HG03571 (cell line): ENCODE measurements around the gene JAK1.

ENCODE experiments used
- ATAC-seq: cut with Tn5 transposase; IDR thresholded peaks from one replicate; pipeline ENCODE4 v1.9.1; 2021; ENCODE audit not compliant: unreplicated experiment

The JAK1 gene

DNA sequence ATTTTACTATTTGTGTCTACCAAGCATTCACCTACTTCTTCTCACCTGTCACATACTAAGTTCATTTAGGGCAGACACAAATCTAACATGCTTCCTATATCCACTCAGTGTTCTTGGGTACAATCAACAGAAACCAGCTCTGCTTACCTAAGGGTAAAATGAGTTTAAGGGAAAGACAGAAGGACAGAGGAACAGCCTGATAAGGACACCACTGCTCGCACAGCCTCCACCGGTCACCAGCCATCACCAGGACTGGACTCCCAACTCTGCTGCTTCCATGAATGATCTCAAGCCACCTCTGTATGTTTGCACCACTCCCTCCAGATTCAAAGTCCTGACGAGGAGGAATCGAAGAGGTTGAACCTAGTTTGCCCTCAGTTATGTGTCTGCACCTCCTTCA, 72.4 kb downstream of the JAK1 start:
- no peak for ATAC-seq

- ATAC-seq, result no peak
These were observed 73.5 kb downstream of the JAK1 start for GRCh38 chr1:64892576-64893573.

GRCh38 chr1:64891448-64891825, 74.9 kb downstream of the JAK1 start:
- ATAC-seq, result no peak

GRCh38 chr1:64890699-64891447, 75.5 kb downstream of the JAK1 start:
- no peak for ATAC-seq

GRCh38 chr1:64887689-64888217, 78.6 kb downstream of the JAK1 start:
- ATAC-seq, result no peak

GRCh38 chr1:64886877-64887276, 79.5 kb downstream of the JAK1 start:
- ATAC-seq, result no peak

GRCh38 chr1:64885648-64886047, 80.7 kb downstream of the JAK1 start:
- ATAC-seq, result no peak

- ATAC-seq, result no peak
These were observed 81.9 kb downstream of the JAK1 start for GRCh38 chr1:64884261-64885040.

- ATAC-seq, result peak; percentile 66
These were observed 83.6 kb downstream of the JAK1 start for GRCh38 chr1:64882574-64883255.

DNA sequence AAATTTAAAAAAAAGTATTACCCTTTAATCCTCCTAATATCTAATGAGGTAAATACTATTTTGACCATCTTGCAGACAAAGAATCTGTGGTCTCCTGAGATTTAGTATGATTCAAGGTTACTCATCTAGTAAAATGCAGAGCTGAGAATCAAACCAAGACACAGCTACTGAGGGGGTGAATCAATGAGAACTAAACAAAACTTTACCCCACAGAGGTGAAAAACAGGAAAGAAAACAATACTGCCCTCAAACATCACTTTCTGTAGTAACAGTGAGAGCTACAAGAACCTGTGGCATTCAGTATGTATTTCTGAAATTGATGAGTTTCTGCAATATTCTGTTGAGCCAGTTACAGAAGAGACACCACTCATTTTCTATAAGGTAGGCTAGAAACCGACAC, 85.1 kb downstream of the JAK1 start:
- ATAC-seq, result no peak

GRCh38 chr1:64880449-64880848, 85.9 kb downstream of the JAK1 start:
- no peak for ATAC-seq

DNA sequence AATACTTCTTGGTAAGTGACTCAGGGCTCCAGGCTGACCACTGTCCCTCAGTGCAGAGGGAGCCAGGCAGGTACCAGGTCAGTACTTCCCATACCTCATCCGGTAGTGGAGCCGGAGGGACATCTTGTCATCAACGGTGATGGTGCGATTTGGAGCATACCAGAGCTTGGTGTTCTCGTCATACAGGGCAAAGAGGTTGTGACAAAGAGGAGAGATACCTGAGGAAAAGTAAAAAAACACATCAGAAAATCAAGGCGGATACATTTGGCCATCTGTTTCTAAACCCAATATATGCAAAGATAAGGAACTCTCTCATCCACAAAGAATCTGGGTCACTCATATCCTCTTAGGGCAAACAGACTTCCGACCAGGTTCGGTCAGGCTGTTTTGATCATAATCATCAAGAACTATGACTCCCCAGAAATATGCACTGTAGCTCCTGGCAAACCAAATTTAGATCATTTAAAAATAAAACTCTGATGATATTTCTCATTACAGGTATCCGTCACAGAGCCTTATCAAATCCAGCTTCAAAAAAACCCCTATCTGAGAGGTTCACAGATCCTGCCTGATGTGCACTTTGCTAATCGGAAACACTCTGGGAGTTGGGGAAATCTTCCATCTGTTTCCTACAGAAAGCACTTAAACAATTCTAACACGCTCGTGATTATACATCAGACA, 87.3 kb downstream of the JAK1 start:
- ATAC-seq, result no peak

DNA sequence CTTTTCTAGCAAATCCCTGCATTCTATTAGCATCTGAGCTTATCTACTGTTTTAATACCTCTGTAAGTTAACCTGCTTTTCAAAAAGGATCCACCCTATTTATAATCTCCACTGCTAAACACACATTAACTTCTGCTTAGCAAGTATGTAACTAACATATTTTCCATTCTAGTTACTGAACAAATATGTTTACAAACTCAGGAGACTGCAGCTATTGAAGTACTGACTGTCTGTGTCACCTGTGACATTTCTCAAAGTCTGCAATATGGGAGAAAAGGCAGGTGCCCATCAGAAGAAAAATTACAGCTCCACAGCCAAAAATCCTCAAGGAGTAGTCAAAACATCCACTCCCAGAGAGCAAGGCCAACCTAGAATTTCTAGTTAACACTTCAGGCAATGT, 88.3 kb downstream of the JAK1 start:
- ATAC-seq, result no peak

DNA sequence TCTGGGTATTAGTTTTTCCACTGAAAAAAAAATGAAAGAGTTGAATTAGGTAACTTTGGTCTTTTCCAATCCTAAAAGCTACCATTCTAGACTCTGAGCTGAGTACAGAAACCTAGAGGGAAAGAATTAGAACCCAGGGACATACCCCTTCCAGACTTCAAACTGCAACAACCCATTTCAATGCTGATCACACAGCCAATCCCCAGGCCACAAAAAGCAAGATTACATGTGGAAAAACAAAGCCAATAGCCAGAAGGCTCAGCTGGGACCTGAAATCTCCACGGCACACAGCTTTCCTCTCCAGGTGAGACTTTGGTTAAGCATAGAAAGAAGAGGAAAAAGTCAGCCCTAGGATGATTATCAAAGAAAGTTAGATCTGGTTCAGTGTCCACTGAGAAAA, 88.8 kb downstream of the JAK1 start:
- ATAC-seq, result no peak

DNA sequence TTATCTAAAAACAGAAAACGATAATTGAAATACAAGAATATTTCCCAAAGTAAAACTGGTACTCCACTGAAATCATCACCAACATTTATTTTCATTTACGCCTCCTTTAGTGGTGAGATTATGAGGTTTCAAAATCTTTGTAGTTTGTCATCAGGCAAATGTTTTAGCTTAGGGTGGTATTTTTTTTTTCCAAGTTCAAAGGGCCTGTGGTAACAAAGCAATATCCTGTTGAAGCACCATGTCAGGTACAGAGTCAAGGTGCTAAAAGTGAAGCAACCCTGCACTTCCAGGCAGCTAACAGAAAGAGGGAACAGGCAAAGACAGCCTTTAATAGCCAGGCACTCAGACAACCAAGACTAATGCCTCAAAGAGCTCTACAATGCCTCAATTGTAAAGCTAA, 89.2 kb downstream of the JAK1 start:
- ATAC-seq, result no peak

DNA sequence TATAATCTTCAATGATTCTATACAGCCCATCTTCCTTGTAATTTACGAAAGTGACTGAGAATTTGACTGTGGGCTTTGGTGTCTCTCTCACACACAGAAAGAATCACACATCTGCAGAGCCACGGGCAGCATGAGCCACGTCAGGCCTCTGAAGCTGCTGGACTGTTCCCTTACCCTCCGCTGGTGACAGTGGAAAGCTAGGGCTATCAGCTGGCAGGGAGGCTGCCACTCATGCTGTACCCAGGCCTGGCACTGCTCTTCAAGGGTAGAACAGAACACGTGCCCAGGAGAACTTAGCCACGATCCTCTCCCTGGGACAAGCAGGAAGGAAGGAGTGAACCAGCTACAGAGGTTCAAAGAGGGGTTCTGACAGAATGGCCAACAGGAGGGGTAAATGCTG, 90.7 kb downstream of the JAK1 start:
- ATAC-seq, result no peak

GRCh38 chr1:64875101-64875500, 91.2 kb downstream of the JAK1 start:
- ATAC-seq, result no peak

DNA sequence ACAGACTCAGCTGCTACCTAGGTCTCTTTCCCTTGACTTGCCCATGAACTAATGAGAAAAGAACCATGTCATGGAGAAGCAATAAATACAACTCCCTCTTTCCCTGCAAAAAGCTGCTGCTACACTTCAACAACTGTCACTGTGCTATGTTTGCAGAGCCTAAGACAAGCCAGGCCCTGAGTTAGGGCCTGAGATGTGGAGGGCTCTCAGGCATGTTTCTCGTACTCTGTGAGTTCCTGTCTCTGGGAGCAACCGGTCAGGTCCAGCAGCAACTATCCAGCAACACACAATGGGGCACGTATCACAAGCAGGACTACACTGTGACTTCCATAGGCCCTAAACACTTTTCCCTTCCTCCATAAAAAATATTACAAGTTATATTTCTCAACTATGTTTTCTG, 91.7 kb downstream of the JAK1 start:
- no peak for ATAC-seq

DNA sequence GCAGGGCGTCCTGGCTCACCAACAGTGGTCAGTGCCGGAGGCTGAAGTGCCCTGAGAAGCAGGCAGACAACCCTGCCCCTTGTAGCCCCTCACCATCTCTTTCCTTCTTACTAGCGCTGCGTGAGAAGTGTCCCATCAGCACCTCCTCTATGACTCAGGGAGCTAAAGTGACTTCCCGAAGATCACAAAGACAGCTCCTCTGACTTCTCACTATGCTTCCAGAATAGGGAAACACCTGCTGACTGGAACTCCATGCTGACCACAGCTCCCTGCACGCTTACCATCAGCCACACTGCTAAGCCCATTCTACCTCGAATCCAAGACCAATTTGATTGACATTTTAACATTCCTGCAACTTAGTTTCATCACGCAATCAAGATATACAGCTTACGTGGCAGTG, 92.8 kb downstream of the JAK1 start:
- ATAC-seq, result no peak

DNA sequence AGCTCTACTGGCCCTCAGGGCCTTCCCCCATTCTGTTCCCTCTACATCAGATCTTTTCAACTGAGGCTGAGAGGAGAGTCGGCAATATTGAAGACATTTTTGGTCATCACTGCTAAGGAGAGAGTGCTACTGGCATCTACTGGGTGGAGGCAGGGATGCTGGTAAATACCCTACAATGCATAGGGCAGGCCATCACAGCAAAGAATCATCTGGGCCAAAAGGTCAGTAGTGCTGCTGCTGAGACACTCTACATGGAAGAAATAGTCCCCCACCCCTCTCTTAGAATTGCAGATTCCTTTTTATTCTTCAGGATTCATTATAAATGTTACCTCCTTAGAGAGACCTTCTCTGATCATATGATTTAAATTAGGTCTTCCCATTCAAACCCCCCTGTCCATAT, 94.3 kb downstream of the JAK1 start:
- ATAC-seq, result no peak
